ENCODE results near the gene GPC6.

- TF ChIP-seq CTCF (IDR thresholded peaks at IDR 0.05; ENCODE audit: extremely low read depth in 1 of 2, insufficient read depth in 1 of 2, low read depth in 1 of 2, low read length in 2 of 2) (no peak), EZH2 (IDR thresholded peaks at IDR 0.05; ENCODE audit: borderline replicate concordance, low read depth, low read length, severe bottlenecking) (no peak), MAX (IDR thresholded peaks at IDR 0.05; ENCODE audit: insufficient read depth, insufficient read length) (no peak), POLR2A (IDR thresholded peaks at IDR 0.05; ENCODE audit: low read depth, low read length) (no peak), POLR2AphosphoS5 (IDR thresholded peaks at IDR 0.05; ENCODE audit: insufficient read depth, low read depth, low read length) (no peak), JUN (IDR thresholded peaks at IDR 0.05; ENCODE audit: borderline replicate concordance, insufficient read depth, insufficient read length, low read depth) (no peak), FOS (IDR thresholded peaks at IDR 0.05; ENCODE audit: borderline replicate concordance, insufficient read depth, low read length) (no peak)
Observed at GRCh38 chr13:93430381-93430780, 203.8 kb downstream of the GPC6 start.

All from endothelial cell of umbilical vein (primary cell).